ENCODE measurements around the gene EPB41L4A. TPM values are rescaled to one million over a fixed set of nuclear protein-coding genes. Genes with fewer than 3 reads are reported as not detected.

The EPB41L4A gene
- polyA plus RNA-seq, 1 donor from 2014 or later: 7.4 TPM

- Histone ChIP-seq H4K20me1 (ENCODE audit: insufficient read depth) (no peaks in the 10 kb centered on the region), H3K9ac (ENCODE audit: low read length) (no peak overlapping the region), H3K79me2 (replicated peaks; ENCODE audit: insufficient read depth, low read length) (no peaks in the 10 kb centered on the region), H3K9me3 (ENCODE audit: low read length) (no peaks in the 10 kb centered on the region), H3K27me3 (ENCODE audit: insufficient read depth, low read depth, low read length) (no peaks in the 10 kb centered on the region), H3K4me2 (ENCODE audit: low read length) (no peak overlapping the region), H3K27ac (ENCODE audit: low read length) (no peak overlapping the region), H3F3A (ENCODE audit: insufficient read depth, low read length, poor library complexity, severe bottlenecking) (no peaks in the 10 kb centered on the region), H3K36me3 (ENCODE audit: insufficient read depth, low read length) (no peaks in the 10 kb centered on the region), H3K9me2 (ENCODE audit: insufficient read depth, low read length) (no peaks in the 10 kb centered on the region), H3K4me3 (ENCODE audit: low read length) (no peak overlapping the region), H2AFZ (ENCODE audit: low read depth, low read length) (no peak overlapping the region)
- TF ChIP-seq RAD21 (conservative IDR thresholded peaks at IDR 0.05) (no peak), CTCF (IDR thresholded peaks at IDR 0.05; ENCODE audit: poor library complexity, severe bottlenecking) (no peak), EZH2 (IDR thresholded peaks at IDR 0.05; ENCODE audit: borderline replicate concordance, insufficient read depth, low read length, poor library complexity, severe bottlenecking) (no peak), SMC3 (conservative IDR thresholded peaks at IDR 0.05; ENCODE audit: poor library complexity) (no peak), EP300 (conservative IDR thresholded peaks at IDR 0.05; ENCODE audit: poor library complexity, severe bottlenecking) (no peak), POLR2AphosphoS5 (IDR thresholded peaks at IDR 0.05) (no peak), MXI1 (conservative IDR thresholded peaks at IDR 0.05; ENCODE audit: poor library complexity, severe bottlenecking) (no peak)
- TF ChIP-seq, protein P1, sequence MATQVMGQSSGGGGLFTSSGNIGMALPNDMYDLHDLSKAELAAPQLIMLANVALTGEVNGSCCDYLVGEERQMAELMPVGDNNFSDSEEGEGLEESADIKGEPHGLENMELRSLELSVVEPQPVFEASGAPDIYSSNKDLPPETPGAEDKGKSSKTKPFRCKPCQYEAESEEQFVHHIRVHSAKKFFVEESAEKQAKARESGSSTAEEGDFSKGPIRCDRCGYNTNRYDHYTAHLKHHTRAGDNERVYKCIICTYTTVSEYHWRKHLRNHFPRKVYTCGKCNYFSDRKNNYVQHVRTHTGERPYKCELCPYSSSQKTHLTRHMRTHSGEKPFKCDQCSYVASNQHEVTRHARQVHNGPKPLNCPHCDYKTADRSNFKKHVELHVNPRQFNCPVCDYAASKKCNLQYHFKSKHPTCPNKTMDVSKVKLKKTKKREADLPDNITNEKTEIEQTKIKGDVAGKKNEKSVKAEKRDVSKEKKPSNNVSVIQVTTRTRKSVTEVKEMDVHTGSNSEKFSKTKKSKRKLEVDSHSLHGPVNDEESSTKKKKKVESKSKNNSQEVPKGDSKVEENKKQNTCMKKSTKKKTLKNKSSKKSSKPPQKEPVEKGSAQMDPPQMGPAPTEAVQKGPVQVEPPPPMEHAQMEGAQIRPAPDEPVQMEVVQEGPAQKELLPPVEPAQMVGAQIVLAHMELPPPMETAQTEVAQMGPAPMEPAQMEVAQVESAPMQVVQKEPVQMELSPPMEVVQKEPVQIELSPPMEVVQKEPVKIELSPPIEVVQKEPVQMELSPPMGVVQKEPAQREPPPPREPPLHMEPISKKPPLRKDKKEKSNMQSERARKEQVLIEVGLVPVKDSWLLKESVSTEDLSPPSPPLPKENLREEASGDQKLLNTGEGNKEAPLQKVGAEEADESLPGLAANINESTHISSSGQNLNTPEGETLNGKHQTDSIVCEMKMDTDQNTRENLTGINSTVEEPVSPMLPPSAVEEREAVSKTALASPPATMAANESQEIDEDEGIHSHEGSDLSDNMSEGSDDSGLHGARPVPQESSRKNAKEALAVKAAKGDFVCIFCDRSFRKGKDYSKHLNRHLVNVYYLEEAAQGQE (IDR thresholded peaks at IDR 0.05; ENCODE audit: borderline replicate concordance): no peak
These were observed 33.5 kb downstream of the EPB41L4A start for GRCh38 chr5:112385566-112385965.

GRCh38 chr5:112384523-112384922 is 34.6 kb downstream of the EPB41L4A start:
- Histone ChIP-seq H2AFZ (ENCODE audit: low read depth, low read length) (no peak overlapping the region), H3K27ac (ENCODE audit: low read length) (no peak overlapping the region), H3K9me3 (ENCODE audit: low read length) (no peaks in the 10 kb centered on the region), H3K4me2 (ENCODE audit: low read length) (no peak overlapping the region), H3K9ac (ENCODE audit: low read length) (no peak overlapping the region), H4K20me1 (ENCODE audit: insufficient read depth) (no peaks in the 10 kb centered on the region), H3K36me3 (ENCODE audit: insufficient read depth, low read length) (no peaks in the 10 kb centered on the region), H3K4me3 (ENCODE audit: low read length) (no peak overlapping the region), H3K27me3 (ENCODE audit: insufficient read depth, low read depth, low read length) (no peaks in the 10 kb centered on the region), H3K79me2 (replicated peaks; ENCODE audit: insufficient read depth, low read length) (no peaks in the 10 kb centered on the region), H3F3A (ENCODE audit: insufficient read depth, low read length, poor library complexity, severe bottlenecking) (no peaks in the 10 kb centered on the region), H3K9me2 (ENCODE audit: insufficient read depth, low read length) (no peaks in the 10 kb centered on the region)
- TF ChIP-seq, protein P1 (IDR thresholded peaks at IDR 0.05; ENCODE audit: borderline replicate concordance): no peak
- TF ChIP-seq CTCF (IDR thresholded peaks at IDR 0.05; ENCODE audit: poor library complexity, severe bottlenecking): no peak

Data from neural cell (in vitro differentiated cells).